Measurements from ENCODE around the gene SLC52A1.

GRCh38 chr17:5003214-5003867 lies 31.9 kb downstream of the SLC52A1 start:
- TF ChIP-seq, protein P1, sequence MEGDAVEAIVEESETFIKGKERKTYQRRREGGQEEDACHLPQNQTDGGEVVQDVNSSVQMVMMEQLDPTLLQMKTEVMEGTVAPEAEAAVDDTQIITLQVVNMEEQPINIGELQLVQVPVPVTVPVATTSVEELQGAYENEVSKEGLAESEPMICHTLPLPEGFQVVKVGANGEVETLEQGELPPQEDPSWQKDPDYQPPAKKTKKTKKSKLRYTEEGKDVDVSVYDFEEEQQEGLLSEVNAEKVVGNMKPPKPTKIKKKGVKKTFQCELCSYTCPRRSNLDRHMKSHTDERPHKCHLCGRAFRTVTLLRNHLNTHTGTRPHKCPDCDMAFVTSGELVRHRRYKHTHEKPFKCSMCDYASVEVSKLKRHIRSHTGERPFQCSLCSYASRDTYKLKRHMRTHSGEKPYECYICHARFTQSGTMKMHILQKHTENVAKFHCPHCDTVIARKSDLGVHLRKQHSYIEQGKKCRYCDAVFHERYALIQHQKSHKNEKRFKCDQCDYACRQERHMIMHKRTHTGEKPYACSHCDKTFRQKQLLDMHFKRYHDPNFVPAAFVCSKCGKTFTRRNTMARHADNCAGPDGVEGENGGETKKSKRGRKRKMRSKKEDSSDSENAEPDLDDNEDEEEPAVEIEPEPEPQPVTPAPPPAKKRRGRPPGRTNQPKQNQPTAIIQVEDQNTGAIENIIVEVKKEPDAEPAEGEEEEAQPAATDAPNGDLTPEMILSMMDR (IDR thresholded peaks at IDR 0.05), result no peak
- TF ChIP-seq POLR2A (IDR thresholded peaks at IDR 0.05), result no peak

Data from uterus (tissue), 2 donors.